Omental fat pad (tissue), 4 donors: ENCODE measurements around the gene PAPPA2. TPM values are rescaled to one million over a fixed set of nuclear protein-coding genes. Genes with fewer than 3 reads are reported as not detected.

ENCODE experiments used
- ATAC-seq: fragments of 150-250 bp; one replicate; pipeline ENCODE4 v1.9.1; 2016; ENCODE audit warnings: mild to moderate bottlenecking, moderate library complexity; ENCODE audit not compliant: low FRiP score
- DNase-seq: peaks from one replicate; pipeline ENCODE4 v3.0.0-alpha.2; 2019; ENCODE audit warnings: low spot score
- CTCF ChIP-seq, 3 donors: fragments of 450-650 bp; IDR thresholded peaks; one replicate each; pipeline ENCODE4 v1.5.1; 2016 to 2017; ENCODE audit warnings: antibody characterized with exemption in 3 of 3, mild to moderate bottlenecking in 3 of 3, moderate library complexity in 2 of 3
- total RNA-seq, 4 donors: library from RNA; depleted of rRNA; stranded (reverse); fragments of >200 nt; gene quantifications; one replicate each; pipeline ENCODE4 v1.1.0, GENCODE V29; 2016

PAPPA2 gene
- total RNA-seq, 4 donors from 2014 or later = 0.63 to 5.6 (median 1.6) TPM

GRCh38 chr1:176803596-176803995 is 340.6 kb downstream of the PAPPA2 start:
- ATAC-seq = no peak
- TF ChIP-seq CTCF (IDR thresholded peaks at IDR 0.05) = no peak
- no peak for DNase-seq

- DNase-seq (no peak), ATAC-seq (no peak)
- no peak for TF ChIP-seq CTCF (IDR thresholded peaks at IDR 0.05)
Measured at GRCh38 chr1:176809292-176809691, 346.3 kb downstream of the PAPPA2 start.

GRCh38 chr1:176811511-176812288 is 348.7 kb downstream of the PAPPA2 start:
- no peak for TF ChIP-seq CTCF (IDR thresholded peaks at IDR 0.05)
- ATAC-seq = no peak
- no peak for DNase-seq

GRCh38 chr1:176815621-176816020 is 352.6 kb downstream of the PAPPA2 start:
- DNase-seq (no peak), ATAC-seq (no peak)
- TF ChIP-seq CTCF (IDR thresholded peaks at IDR 0.05) = no peak

GRCh38 chr1:176816232-176816631 is 353.3 kb downstream of the PAPPA2 start:
- no peak for TF ChIP-seq CTCF (IDR thresholded peaks at IDR 0.05)
- DNase-seq (no peak), ATAC-seq (no peak)

- no peak for TF ChIP-seq CTCF (IDR thresholded peaks at IDR 0.05)
- ATAC-seq (no peak), DNase-seq (no peak)
Measured at GRCh38 chr1:176820391-176821031, 357.5 kb downstream of the PAPPA2 start.

- ATAC-seq = no peak
- TF ChIP-seq CTCF (IDR thresholded peaks at IDR 0.05) = no peak
Measured at GRCh38 chr1:176826265-176826664, 363.3 kb downstream of the PAPPA2 start.

More at GRCh38 chr1:176826265-176826664, 363.3 kb downstream of the PAPPA2 start:
- DNase-seq = no peak
